IPS-20b (cell line): ENCODE results near the gene ENDOV.
A peak's percentile ranks its signal among the peaks of the same experiment; 100 is the strongest.
"Not testable (repeated sequence)": the region's sequence is repeated elsewhere in the genome, so short reads cannot be mapped to it uniquely, and the experiment has no call there.

Source experiments
- H3K27ac ChIP-seq: one replicate; pipeline ENCODE4 v1.5.1; 2013; ENCODE audit warnings: low read length
- H3K27me3 ChIP-seq: 2 replicates; pipeline ENCODE4 v1.6.1; 2013; ENCODE audit warnings: mild to moderate bottlenecking, low read length, inconsistent platforms; ENCODE audit not compliant: insufficient read depth
- H3K36me3 ChIP-seq: 2 replicates; pipeline ENCODE4 v1.6.1; 2013; ENCODE audit warnings: low read depth, mild to moderate bottlenecking, inconsistent platforms, low read length, moderate library complexity; ENCODE audit not compliant: insufficient read depth
- H3K4me1 ChIP-seq: 2 replicates; pipeline ENCODE4 v1.6.1; 2013; ENCODE audit warnings: mild to moderate bottlenecking, control low read depth, inconsistent platforms, low read length, moderate library complexity; ENCODE audit not compliant: insufficient read depth
- H3K4me3 ChIP-seq: 2 replicates; pipeline ENCODE4 v1.5.1; 2013; ENCODE audit warnings: mild to moderate bottlenecking, low read length, inconsistent platforms
- H3K9ac ChIP-seq: 2 replicates; pipeline ENCODE4 v1.6.1; 2013; ENCODE audit warnings: low read depth, mild to moderate bottlenecking, inconsistent platforms, low read length, moderate library complexity
- H3K9me3 ChIP-seq: 2 replicates; pipeline ENCODE4 v1.6.1; 2013; ENCODE audit warnings: mild to moderate bottlenecking, low read depth, low read length, inconsistent platforms; ENCODE audit not compliant: insufficient read depth

The ENDOV gene

DNA sequence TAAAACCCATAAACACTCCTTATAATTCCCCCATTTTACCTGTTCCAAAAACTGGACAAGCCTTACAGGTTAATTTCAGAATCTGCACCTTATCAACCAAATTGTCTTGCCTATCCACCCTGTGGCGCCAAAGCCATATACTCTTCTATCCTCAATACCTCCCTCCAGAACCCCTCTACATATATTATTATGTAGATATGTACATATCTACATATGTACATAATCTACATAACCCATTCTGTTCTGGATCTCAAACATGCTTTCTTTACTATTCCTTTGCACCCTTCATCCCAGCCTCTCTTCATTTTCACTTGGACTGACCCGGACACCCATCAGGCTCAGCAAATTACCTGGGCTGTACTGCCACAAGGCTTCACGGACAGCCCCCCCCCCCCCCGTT lies 12.0 kb upstream of the ENDOV start:
- no peaks in the 10 kb centered on the region for H3K9me3 ChIP-seq
- H3K36me3 ChIP-seq = no peaks in the 10 kb centered on the region
- H3K27me3 ChIP-seq = no peaks in the 10 kb centered on the region; the same call in 1 of the 2 replicates
- H3K4me3 ChIP-seq = no peak overlapping the region
- H3K4me1 ChIP-seq = no peaks in the 10 kb centered on the region
- no peak overlapping the region for H3K9ac ChIP-seq
- H3K27ac ChIP-seq = no peak overlapping the region

DNA sequence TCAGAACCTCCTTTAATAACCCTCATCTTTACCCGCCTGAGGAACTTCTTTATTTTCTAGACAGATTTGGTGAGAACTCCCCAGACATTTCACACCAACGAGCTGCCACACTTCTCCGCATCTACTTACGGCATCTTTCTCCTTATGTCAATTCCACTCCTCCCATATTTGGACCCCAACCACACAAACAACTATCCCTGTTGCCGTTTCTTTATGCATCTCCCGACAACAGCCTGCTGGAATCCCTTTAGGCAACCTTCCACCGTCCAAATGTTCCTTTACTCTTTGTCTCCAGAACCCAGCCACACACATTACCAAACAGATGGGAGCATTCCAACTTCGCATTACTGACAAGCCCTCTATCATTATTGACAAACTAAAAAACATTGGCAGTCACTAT lies 8.8 kb upstream of the ENDOV start:
- Histone ChIP-seq H3K4me3 (no peak overlapping the region), H3K9ac (no peak overlapping the region), H3K27ac (no peak overlapping the region), H3K36me3 (no peaks in the 10 kb centered on the region), H3K27me3 (no peaks in the 10 kb centered on the region), H3K4me1 (no peaks in the 10 kb centered on the region), H3K9me3 (no peaks in the 10 kb centered on the region)

DNA sequence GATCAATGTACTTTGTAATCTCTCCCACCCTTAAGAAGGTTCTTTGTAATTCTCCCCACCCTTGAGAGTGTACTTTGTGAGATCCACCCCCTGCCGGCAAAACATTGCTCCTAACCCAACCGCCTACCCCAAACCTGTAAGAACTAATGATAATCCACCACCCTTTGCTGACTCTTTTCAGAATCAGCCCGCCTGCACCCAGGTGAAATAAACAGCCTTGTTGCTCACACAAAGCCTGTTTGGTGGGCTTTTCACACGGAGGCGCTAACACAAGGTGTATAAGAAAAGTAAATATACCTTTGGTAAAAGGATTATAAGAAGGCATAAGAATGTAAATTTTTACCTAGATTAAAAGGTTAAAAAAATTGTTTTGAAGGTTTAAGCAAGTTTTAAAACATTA lies 7.0 kb upstream of the ENDOV start:
- not testable (repeated sequence) for H3K4me1 ChIP-seq, H3K27me3 ChIP-seq, H3K36me3 ChIP-seq, H3K4me3 ChIP-seq, H3K9me3 ChIP-seq, H3K27ac ChIP-seq, H3K9ac ChIP-seq

DNA sequence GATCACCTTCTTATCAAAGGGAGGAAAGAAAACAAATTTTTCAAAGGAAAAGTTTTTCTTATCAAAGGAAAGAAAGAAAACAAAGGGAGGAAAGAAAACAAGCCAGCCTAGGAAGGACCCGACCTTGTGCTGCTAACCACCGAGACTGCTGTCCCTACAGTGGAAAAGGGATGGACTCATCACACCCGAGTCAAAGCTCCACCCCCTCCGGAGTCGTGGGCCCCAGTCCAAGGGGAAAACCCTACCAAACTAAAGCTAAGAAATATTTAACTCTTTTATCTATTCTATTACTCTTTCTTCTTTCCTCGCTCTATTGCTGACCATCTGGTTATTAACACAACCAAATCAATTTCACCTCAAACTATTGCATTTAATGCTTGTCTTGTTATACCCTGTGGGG lies 6.1 kb upstream of the ENDOV start:
- peaks cover 18% of the 10 kb centered on the region for H3K27me3 ChIP-seq
- no peaks in the 10 kb centered on the region for H3K4me1 ChIP-seq
- H3K36me3 ChIP-seq = no peaks in the 10 kb centered on the region
- H3K4me3 ChIP-seq = no peak overlapping the region
- H3K9me3 ChIP-seq = no peaks in the 10 kb centered on the region
- no peak overlapping the region for H3K9ac ChIP-seq
- no peak overlapping the region for H3K27ac ChIP-seq

DNA sequence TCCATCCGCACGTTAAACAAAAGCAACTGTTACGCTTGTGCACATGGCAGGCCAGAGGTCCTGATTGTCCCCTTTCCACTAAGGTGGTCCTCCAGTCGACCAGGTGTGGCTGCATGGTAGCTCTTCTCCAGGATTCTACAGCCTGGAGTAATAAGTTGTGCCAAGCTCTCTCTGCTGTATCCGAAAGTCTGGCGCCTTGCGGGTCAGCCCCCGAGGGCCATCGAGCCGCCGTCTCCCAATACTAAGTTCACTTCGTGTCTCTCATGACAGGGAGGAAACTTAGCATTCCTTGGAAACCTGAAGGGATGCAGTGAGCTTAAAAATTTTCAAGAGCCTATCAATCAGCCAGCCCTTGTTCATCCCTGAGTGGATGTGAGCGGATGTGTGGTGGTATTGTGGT lies 5.3 kb upstream of the ENDOV start:
- Histone ChIP-seq H3K9me3 (no peaks in the 10 kb centered on the region), H3K4me3 (no peak overlapping the region), H3K27me3 (peaks cover 25% of the 10 kb centered on the region), H3K27ac (no peak overlapping the region), H3K36me3 (no peaks in the 10 kb centered on the region), H3K4me1 (0 out of 2 replicates have a peak, but pooled peaks cover 3% of the 10 kb centered on the region), H3K9ac (no peak overlapping the region)

DNA sequence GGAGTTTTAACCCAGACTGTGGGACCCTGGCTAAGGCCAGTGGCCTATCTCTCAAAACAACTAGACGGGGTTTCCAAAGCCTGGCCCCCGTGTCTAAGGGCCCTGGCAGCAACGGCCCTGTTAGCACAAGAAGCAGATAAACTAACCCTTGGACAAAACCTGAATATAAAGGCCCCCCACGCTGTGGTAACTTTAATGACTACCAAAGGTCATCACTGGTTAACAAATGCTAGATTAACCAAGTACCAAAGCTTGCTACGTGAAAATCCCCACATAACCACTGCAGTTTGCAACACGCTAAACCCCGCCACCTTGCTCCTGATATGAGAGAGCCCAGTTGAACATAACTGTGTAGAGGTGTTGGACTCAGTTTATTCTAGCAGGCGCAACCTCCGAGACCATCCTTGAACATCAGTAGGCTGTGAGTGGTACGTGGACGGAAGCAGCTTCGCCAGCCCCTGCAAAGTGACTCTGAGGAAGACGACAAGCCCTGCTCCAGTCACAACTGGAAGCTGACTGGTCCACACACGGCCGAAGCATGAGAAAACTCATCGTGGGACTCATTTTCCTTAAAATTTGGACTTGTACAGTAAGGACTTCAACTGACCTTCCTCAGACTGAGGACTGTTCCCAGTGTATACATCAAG lies 4.4 kb upstream of the ENDOV start:
- not testable (repeated sequence) for H3K9me3 ChIP-seq, H3K4me3 ChIP-seq, H3K9ac ChIP-seq, H3K36me3 ChIP-seq, H3K4me1 ChIP-seq, H3K27ac ChIP-seq
- peaks cover 25% of the 10 kb centered on the region for H3K27me3 ChIP-seq

DNA sequence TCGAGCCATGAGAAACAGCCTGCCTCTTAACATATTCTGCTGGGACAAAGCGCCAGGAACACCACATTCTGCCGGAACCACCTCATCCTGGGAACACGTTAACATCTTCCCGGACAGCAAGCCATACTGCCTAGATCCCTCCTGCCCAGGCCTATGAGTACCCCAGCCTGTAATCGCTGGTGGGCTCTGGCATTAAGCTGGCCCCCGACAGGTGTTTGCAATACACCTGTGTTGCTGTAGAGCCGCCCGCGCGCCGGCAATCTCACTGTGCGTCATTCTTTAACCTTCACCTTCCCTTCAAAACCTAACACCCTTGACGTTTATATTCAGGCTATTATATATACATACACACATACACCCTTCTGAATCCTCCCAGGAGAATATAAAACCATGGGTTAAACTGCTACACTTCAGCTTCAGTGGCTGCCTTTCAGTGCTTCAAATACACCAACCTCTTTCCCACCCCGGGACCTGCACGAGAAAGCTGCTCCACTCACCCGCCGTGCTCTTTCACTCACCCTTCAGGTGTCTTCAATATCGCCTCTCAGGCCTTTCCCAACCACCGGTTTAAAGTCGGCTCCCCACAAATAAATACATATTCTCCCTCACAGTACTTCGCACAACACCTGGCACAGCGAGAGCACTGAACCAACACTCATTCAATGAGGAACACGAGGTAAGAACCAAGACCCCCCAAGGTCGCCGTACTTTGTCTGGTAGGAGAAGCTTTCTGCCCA lies 1.0 kb upstream of the ENDOV start:
- Histone ChIP-seq H3K4me3 (peak overlapping the region; percentile 98), H3K9me3 (no peaks in the 10 kb centered on the region), H3K27me3 (peaks cover 25% of the 10 kb centered on the region), H3K4me1 (0 out of 2 replicates have a peak, but pooled peaks cover 3% of the 10 kb centered on the region), H3K36me3 (peaks cover 6% of the 10 kb centered on the region; the same call in 1 of the 2 replicates), H3K9ac (no peak overlapping the region; the same call in 1 of the 2 replicates), H3K27ac (no peak overlapping the region)

DNA sequence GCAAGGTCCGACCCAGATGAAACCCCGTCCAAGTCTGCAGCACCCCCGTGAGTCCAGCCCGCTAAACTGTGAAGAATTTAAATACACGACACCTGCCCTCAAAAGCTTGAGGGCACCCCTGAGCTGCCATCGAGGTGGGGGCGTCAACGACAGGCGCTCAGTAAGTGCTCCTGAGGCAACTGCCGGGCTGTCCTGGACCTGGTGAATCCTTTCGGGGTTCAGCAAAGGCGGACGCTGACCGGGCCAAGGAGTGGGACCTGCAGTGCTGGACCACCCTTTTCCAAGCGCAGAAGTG lies 512 bp upstream of the ENDOV start:
- Histone ChIP-seq H3K27me3 (peaks cover 25% of the 10 kb centered on the region), H3K9ac (peak overlapping the region; percentile 91), H3K36me3 (peaks cover 6% of the 10 kb centered on the region; the same call in 1 of the 2 replicates), H3K4me3 (peak overlapping the region; percentile 98), H3K27ac (no peak overlapping the region), H3K9me3 (no peaks in the 10 kb centered on the region), H3K4me1 (0 out of 2 replicates have a peak, but pooled peaks cover 3% of the 10 kb centered on the region)

DNA sequence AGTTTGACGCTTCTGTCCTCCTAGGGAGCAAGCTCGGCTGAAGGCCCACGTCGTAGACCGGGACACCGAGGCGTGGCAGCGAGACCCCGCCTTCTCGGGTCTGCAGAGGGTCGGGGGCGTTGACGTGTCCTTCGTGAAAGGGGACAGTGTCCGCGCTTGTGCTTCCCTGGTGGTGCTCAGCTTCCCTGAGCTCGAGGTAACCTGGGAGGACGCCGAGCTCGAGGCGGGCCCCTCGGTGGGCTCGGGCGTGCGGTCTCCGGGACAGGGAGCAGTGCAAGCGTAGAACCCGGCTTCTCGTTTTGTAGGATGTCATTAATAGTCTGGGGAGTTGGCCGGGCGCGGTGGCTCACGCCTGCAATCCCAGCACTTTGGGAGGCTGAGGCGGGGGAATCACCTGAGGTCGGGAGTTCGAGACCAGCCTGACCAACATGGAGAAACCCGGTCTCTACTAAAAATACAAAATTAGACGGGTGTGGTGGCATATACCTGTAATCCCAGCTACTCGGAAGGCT lies 715 bp downstream of the ENDOV start:
- Histone ChIP-seq H3K4me3 (peak overlapping the region; percentile 98), H3K4me1 (0 out of 2 replicates have a peak, but pooled peaks cover 3% of the 10 kb centered on the region), H3K9ac (peak overlapping the region; percentile 91; the same call in 1 of the 2 replicates), H3K36me3 (peaks cover 6% of the 10 kb centered on the region; the same call in 1 of the 2 replicates), H3K27ac (no peak overlapping the region), H3K9me3 (no peaks in the 10 kb centered on the region), H3K27me3 (peaks cover 25% of the 10 kb centered on the region)

DNA sequence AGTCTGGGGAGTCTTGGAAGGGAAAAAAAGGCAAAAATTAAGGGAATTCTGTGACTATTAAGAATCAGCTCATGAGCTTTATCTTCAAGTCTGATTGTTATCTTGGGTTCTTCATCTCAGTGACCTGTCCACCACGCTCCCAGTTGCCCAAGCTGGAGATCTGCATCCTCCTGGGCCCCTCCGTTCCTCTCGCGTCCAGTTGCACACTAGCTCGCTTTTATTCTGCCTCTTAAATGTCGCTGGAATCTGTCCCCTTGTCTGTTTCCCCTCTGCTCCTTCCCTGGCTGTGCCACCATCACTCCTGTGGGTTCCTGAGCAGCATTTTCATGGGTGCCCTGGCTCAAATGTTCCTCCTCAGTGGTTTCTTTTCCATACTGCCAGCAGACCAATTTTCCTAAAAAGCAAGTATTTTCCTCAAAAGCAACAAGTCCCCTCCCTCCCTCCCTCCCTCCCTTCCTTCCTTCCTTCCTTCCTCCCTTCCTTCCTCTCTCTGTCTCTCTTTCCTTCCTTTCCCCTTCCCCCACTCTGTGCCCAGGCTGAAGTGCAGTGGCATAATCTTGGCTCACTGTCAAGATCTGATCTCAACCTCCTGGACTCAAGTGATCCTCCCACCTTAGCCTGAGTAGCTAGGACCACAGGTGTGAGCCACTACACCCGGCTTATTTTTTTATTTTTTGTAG lies 1.4 kb downstream of the ENDOV start:
- Histone ChIP-seq H3K4me3 (peak overlapping the region; percentile 98; the same call in 1 of the 2 replicates), H3K9me3 (no peaks in the 10 kb centered on the region), H3K27ac (no peak overlapping the region), H3K9ac (no peak overlapping the region), H3K36me3 (peaks cover 6% of the 10 kb centered on the region; the same call in 1 of the 2 replicates), H3K27me3 (peaks cover 25% of the 10 kb centered on the region), H3K4me1 (0 out of 2 replicates have a peak, but pooled peaks cover 3% of the 10 kb centered on the region)

DNA sequence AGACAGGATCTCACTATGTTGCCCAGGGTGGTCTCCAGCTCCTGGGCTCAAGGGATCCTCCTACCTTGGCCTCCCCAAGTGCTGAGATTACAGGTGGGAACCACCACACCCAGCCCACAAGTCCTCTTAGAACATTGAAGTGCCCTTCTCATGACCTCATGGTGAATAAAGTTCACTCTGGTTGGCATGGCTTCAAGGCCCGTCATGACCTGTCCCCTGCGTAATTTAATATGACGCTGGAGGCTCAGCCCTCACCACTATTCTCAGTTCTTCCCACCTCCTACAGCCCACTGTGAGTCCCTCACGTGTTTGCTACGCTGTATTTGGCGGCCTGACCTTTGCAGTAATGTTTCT lies 1.9 kb downstream of the ENDOV start:
- Histone ChIP-seq H3K9me3 (no peaks in the 10 kb centered on the region), H3K4me1 (0 out of 2 replicates have a peak, but pooled peaks cover 3% of the 10 kb centered on the region), H3K27me3 (peaks cover 25% of the 10 kb centered on the region), H3K4me3 (no peak overlapping the region), H3K36me3 (peaks cover 6% of the 10 kb centered on the region; the same call in 1 of the 2 replicates), H3K27ac (no peak overlapping the region), H3K9ac (no peak overlapping the region)
